Anterior cingulate cortex (tissue), 58 donors: ENCODE measurements around the gene ASPG.

Experiments
- DNase-seq, 58 donors: peaks; one replicate each; lab custom pipeline; 2025; lab: John Stamatoyannopoulos, UW

ASPG gene

GRCh38 chr14:104103446-104104075, 18.1 kb downstream of the ASPG start:
- no peak for DNase-seq

DNA sequence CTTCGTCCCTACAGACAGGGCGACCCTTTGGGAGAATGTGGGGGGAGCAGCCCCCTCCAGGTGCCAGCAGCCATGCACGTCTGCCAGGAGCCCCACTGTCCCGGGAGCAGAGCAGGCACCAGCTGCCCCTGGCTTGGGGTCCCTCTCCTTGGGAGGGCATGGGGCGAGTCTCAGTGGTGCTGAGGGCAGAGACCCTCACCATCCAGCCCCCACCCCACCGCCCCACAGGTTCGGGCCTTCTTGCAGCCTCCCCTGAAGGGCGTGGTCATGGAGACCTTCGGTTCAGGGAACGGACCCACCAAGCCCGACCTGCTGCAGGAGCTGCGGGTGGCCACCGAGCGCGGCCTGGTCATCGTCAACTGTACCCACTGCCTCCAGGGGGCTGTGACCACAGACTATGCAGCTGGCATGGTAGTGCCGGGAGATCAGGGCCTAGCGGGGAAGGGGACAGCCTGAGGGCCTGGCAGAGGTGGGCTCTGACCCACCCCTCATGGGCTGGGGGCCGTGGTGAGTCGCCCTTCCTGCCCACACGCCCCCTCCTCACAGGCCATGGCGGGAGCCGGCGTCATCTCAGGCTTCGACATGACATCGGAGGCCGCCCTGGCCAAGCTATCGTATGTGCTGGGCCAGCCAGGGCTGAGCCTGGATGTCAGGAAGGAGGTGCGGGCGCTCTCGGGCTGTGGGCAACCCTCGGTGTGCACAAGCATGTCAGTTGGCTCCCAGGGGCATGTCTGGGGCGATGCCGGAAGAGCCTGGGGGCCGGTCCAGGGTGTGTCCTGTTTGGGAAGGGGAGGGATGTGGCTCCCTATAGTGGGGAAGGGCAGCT, 18.8 kb downstream of the ASPG start:
- DNase-seq = no peak

DNA sequence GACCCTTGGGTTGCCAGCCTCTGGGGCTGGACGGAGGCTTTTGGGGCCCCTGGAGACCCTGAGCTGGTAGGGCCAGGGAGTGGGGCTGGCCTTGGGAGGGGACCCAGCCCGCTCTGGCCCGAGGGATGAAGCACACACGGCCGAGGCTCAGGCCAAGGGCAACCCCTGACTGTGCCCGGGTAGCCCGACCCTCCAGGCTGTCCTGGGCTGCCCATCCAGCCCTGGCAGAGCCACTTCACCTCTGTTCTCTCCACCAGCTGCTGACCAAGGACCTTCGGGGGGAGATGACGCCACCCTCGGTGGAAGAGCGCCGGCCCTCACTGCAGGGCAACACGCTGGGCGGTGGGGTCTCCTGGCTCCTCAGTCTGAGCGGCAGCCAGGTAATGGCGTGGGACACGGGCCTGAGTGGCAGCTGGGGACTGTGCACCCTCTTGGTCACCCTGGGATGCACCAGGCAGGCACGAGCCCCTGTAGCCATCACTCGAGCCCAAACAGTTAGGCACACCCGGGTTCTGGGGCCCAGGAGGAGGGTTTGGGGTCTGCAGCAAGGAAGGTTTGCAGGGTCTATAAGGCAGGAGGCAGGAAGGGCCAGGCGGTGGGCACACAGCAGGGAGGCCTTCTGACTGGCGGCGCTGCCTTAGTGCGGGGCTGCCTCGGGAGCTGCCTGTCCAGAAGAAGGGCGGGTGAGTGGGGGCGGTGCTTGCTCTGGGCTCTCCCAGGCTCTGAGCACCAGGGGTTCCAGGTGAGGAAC, 19.7 kb downstream of the ASPG start:
- DNase-seq = no peak

DNA sequence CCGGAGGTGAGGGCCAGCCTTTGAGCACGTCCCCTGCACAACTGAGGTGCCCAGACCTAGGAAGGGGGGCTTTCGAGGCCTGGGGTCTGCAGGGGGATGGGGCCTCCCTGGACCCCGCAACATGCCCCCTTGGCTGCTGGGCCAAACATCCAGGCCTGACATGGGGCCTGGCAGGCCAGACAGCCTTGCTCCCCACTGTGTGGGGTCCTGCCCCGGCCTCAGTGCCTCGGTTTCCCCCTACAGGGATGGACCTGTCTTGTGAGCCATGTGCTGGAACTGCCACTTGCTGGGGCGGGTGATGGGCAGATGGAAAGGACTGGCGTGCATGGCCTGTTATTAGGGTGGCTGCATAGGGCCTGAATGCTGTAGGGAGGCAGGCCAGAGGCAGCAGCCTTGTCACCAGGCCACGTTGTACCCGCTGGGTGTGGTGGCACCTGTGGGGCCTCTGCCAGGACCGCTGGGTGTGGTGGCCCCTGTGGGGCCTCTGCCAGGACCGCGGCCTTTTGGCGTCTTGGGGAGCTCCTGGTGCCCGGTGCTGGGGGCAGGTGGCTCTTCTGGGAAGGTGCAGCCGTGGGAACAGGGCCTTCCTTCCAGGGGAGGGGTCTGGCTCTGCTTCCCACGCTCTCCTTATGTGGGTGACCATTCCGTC, 20.4 kb downstream of the ASPG start:
- DNase-seq = no peak

- no peak for DNase-seq
These were observed 21.0 kb downstream of the ASPG start for GRCh38 chr14:104106471-104106991.

GRCh38 chr14:104107101-104107581, 21.6 kb downstream of the ASPG start:
- DNase-seq = no peak

DNA sequence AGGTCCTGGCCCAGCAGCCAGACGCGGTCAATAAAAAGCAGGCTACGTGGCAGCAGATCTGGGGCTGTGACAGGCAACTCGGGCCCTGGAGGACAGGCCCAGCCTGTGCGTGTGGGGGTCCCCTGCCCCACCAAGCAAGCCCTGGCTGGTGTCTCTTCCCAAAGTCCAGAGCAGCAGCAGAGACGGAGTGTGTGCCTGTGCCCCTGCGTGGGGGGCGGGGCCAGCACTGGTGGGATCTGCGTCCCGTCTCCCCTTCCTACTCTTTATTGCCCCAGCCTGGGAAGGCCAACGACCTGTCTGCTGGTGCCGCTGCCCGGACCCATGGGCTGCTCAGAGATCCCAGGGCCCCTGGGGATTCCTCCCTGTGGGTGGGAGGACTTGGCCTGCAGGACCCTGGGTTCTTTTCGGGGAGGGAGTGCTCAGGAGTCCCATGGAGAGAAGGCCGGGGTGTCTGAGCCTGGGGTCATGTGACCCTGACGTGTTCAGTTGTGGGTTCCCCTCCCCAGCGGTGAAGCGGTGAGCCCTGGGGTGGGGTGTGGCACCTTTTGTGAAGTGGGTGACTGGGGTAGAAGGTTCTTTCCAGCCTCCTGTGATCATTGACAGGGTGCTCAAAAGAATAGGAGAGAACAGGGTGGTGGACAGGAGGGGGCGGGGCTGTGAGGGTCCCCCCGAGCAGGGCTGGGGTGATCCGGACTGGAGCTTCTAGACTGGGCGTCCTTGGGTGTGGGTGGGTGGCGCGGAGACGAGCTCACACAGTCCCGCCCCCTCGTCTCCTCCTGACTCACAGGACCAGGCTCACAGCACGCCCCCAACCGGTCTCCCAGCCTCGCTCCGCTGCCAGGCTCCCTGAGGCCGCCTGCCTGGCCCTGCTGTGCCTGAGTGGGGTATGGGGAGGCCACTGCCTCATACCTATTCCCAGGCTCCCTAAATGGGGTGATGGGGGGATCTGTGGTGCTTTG, 22.4 kb downstream of the ASPG start:
- DNase-seq = peak in 4 of 58 donors; percentile 10 to 16 (median 14)

DNA sequence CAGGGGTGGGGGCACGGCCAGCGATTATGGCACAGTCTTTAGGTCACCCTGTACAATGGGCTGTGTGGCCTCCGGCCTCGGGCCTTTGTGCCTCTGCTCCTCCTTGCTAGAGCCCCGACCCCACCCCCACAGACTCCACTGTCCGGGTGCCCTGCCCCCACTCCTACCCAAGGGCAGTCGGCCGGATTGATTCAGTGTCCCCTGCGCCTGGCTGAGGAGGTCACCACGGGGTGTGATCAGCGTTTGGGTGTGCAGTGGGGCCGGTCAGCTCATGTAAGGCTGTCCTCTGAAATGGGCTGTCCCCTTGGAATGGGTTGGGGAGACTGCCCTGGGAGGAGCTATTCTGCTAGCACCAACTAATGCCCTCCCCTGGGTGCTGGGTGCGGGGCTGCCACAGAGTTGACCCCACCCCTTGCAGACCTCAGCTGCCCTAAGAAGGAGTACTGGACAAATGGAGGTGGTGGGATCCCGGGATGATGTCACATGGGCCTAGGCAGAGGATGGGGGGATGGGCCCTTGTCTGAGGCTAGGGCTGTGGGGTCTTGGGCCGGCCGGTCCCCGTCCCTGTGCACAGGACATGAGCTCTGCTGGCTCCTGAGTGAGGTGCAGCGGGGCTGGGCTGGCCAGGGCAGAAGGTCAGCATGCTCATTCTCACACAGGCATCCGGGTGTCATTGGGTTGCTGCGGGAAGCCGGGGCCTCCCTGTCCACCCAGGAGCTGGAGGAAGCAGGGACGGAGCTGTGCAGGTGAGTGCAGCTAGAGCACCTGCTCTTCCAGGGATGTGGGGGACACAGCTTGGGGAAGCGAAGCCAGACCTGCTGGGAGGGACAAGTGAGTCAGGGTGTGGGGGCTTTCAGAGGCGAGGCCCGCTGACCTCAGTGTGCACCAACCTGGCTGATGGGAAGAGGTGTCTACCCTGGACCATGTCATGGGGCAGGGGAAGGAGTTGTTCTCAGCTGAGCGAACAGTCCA, 23.4 kb downstream of the ASPG start:
- DNase-seq = no peak

- DNase-seq = no peak
These were observed 24.3 kb downstream of the ASPG start for GRCh38 chr14:104109731-104110361.

DNA sequence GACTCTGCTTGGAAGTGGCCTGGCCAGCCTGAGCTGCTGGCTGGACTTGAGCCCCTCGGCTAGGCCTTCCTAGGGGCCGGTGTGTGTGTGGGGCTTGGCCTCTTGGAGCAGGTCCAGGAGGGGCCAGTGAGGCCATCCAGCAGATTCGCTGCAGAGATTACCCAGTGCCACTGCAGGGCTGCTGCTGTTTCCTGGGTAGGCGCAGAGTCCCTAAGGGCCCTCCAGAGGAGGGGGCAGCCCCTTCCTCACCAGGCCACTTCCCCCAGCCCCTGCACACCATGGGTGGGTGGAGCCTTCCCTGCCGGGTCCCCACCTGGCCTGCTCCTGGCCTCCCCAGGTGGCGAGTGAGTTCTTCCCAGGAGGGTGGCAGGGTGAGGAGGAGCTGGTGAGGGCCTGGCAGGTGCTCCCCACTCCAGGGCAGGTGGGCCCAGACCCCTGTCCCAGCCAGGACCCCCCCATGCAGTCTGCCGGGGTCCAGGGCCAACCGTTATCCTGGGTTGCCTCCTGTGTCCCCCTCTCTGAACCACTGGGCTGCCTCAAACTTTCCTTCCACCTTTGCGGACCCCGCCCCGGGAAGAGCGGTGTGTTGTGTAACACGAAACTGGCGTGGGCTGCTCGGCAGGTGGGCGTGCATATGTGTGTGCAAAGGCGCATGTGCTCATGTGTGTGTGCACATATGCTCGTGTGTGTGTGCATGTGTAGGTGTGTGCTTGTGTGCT, 25.1 kb downstream of the ASPG start:
- DNase-seq = no peak

- DNase-seq = no peak
These were observed 26.0 kb downstream of the ASPG start for GRCh38 chr14:104111301-104112112.

DNA sequence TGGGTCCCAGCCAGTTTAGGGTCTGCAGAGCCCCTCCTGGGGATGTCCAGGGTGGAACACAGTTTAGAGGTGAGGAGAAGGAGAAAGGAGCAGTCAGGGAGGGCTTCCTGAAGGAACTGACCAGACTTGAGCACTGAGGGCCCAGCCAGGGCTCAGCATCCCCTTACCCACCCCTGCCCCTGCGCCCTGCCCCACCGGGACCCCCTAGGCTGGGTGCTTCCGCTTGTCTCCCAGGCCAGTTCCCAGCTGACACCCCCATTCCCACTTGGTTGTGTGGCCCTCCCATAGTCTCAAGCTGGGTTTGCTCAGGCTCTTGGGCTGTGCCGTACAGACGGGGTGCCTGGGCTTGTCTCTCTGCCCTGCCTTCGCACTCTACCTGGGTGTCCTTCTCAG, 26.6 kb downstream of the ASPG start:
- DNase-seq = no peak

DNA sequence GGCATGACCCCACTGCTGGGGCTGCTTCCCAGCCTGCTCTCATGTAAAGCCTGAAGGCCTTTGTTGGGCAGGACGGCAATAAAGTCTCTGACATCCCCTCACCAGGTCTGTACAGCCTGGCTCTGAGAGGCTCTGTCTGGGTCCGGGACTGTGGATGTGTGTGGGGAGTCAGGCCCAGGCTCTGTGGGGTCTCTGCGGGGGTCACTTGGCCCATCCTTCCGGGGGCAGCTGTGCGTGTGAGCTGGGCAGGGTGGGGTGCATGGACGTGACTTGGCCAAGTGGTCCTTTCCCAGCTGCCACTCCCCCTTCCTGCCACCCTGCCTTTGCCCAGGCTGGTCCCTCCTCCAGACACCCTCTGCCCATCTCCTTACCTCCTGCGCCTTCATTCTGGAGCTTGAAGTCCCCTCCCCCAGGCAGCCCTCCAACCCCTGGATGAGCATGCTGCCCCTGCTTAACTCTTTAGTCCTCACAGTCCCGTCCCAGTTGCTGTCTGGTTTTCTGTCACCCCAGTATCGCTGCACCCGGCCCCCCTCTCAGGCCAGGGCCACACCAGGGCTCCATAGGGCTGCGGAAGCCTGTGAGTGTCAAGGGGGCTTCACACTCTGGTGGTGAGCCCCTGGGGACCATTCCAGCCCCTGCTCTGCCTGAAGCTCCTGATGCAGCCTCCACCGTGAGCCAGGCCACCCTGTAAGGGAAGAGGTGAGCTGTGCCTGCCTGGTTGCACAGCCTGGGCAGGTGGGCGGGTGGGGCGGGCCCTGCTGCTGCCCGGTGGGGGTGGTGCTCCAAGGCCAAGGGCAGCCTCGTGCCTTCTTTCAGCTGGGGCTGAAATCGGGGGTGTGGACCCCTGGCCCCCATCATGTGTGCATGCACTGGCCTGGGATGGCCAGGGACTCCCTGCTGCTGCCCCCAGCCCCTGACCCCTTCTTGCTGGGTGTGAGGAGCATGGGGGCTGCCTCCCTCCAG, 27.4 kb downstream of the ASPG start:
- no peak for DNase-seq

- no peak for DNase-seq
These were observed 28.3 kb downstream of the ASPG start for GRCh38 chr14:104113631-104114420.
